GM21515 (cell line): ENCODE data around the gene RRAS2.
A peak's percentile ranks its signal among the peaks of the same experiment; 100 is the strongest.
"Not testable (repeated sequence)": the region's sequence is repeated elsewhere in the genome, so short reads cannot be mapped to it uniquely, and the experiment has no call there.

ENCODE experiments used
- ATAC-seq: cut with Tn5 transposase; IDR thresholded peaks from one replicate; pipeline ENCODE4 v1.9.1; 2021; ENCODE audit not compliant: unreplicated experiment

RRAS2 gene

GRCh38 chr11:14358729-14359439, at the start of gene RRAS2:
Gene RRAS2 (minus strand): TSS chr11:14359183. CDS start chr11:14358870, 313 bp downstream.
- peak; percentile 94 for ATAC-seq

DNA sequence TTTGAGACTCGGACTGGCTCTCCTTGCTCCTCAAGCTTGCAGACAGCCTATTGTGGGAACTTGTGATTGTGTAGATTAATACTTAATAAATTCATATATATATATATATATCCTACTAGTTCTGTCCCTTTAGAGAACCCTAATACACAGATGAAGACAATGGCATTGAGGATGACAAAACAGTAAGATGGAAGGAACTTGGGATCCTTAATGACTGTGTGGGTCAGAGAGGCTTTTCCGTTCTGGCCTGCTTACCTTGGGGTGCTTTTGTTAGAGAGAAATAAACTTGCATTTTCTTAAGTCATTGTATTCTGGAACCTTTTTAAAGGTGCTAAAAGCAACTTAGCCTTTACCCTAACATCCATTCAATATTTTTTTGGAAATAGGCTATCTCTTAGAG, 49.6 kb upstream of the RRAS2 start:
- ATAC-seq: no peak

DNA sequence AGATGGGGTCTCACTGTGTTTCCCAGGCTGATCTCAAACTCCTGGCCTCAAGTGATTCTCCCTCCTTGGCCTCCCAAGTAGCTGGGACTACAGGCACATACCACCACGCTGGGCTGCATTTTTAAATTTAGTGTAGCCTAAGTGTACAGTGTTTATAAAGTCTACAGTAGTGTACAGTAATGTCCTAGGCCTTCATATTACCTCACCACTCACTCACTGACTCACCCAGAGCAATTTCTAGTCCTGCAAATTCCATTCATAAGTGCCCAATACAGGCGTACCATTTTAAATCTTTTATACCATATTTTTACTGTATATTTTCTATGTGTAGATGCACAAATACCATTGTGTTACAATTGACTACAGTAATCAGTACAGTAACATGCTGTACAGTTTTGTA, 47.1 kb upstream of the RRAS2 start:
- ATAC-seq: not testable (repeated sequence)

GRCh38 chr11:14403528-14403927, 44.5 kb upstream of the RRAS2 start:
- not testable (repeated sequence) for ATAC-seq

DNA sequence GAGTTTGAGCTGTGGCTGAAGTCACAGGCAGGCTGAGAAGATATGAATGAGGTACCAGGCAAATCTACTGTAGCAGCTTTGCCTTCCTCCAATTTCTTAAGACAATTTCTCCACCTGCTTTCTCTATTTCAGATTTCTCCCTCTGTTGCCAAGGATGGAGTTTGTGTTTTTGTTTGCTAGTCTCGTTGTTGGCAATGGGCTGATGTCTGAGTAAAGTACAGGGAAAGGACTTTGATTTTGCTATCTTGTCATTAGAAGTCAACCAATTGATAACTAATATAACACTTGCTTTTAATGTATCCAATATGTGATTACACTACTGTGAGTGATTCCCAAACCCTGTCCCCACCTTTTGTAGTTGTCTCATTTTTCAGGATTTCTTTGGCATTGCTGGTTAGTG, 40.1 kb upstream of the RRAS2 start:
- ATAC-seq: no peak

DNA sequence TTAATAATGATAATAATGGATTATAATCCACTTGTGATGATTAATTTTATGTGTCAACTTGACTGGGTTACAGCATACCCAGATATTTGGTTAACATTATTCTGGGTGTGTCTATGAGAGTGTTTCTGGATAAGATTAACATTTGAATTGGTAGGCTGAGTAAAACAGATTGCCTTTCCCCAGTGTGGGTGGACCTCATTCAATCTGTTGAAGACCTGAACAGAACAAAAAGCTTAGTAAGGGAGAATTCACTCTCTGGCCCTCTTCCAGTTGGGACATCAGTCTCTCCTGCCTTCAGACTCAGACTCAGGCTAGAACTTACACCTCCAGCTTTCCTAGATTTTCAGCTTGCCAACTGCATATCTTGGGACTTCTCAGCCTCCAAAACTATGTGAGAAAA, 37.3 kb upstream of the RRAS2 start:
- no peak for ATAC-seq

DNA sequence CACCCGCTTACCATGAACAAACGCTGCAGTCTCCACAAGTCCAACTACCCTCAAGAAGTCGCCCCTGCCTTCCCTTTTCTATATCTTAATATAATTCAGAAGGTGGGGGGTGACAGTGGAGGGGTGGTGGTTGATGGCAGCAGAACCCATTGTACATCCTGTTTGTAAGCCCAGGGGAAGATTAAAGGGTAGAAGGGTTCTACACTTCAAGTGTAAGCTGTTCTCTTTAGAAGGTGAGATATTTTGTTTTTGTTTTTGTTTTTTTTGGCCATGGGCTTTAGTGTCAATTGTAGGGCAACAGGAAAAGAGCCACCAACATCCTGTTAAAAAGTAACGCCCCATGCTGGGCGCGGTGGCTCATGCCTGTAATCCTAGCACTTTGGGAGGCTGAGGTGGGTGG, 34.9 kb upstream of the RRAS2 start:
- no peak for ATAC-seq

DNA sequence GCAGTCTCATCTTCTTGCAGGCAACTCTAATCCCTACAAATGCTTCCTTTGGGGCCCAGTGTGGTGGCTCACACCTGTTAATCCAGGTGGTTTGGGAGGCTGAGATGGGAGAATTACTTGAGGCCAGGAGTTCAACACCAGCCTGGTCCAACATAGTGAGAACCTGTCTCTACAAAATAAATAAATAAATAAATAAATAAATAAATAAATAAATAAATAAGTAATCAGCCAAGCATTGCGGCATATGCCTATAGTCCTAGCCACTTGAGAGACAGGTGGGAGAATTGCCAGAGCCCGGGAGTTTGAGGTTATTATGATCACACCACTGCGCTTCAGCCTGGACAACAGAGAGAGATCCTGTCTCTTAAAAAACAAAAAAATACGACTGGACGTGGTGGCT, 34.1 kb upstream of the RRAS2 start:
- ATAC-seq: no peak

GRCh38 chr11:14390669-14391068, 31.7 kb upstream of the RRAS2 start:
- no peak for ATAC-seq

DNA sequence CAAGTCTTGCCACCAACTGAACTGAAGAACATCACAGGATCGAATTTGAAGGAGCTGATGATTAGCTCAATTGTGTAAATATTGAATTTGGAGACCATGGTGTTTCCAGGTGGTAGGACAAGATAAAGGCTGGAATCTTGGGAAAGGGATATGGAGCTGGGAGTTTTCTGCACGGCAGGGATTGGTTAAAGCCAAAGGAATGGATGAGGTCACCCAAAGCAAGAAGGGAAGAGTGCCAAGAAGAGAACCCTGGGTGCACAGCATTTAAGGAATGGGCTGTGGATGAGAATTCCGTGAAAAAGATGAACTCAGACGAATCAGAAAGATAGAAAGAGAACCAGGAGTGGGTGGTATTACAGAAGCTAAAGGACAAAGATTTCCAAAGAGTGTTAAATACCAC, 29.4 kb upstream of the RRAS2 start:
- ATAC-seq: no peak

GRCh38 chr11:14386895-14387480, 28.0 kb upstream of the RRAS2 start:
- ATAC-seq: no peak

DNA sequence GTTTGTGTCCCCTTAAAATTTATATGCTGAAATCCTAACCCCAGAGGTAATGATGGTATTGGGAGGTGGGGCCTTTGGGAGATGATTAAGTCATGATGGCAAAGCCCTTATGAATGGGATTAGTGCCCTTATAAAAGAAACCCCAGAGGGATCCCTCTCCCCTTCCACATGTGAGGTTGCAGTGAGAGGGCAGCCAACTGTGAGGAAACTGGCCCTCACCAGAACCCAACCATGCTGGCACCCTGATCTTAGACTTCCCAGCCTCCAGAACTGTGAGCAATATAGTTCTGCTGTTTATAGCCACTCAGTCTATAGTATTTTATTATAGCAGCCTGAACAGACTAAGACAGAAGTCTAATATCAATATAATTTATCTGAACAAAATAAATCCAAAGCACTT, 27.1 kb upstream of the RRAS2 start:
- no peak for ATAC-seq

- ATAC-seq: no peak
Measured at GRCh38 chr11:14384338-14384737, 25.4 kb upstream of the RRAS2 start.

DNA sequence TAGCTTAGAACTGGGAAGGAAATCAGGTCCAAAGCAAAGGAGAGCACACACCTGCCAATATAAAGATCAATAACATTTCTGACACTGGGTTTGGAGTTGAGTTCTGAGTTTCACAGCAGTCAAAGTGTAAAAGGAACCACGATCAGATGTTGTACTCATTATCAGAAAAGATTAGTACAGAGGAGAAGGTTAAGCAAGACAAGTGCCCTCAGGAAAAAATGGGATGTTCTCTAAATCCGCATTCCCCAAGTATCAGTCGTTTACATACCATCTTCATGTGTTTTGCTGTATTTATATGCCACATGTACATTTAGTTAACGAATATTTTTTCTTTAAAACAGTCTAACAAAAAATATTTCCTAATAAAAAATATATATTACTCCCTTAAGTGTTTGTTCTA, 23.0 kb upstream of the RRAS2 start:
- no peak for ATAC-seq

DNA sequence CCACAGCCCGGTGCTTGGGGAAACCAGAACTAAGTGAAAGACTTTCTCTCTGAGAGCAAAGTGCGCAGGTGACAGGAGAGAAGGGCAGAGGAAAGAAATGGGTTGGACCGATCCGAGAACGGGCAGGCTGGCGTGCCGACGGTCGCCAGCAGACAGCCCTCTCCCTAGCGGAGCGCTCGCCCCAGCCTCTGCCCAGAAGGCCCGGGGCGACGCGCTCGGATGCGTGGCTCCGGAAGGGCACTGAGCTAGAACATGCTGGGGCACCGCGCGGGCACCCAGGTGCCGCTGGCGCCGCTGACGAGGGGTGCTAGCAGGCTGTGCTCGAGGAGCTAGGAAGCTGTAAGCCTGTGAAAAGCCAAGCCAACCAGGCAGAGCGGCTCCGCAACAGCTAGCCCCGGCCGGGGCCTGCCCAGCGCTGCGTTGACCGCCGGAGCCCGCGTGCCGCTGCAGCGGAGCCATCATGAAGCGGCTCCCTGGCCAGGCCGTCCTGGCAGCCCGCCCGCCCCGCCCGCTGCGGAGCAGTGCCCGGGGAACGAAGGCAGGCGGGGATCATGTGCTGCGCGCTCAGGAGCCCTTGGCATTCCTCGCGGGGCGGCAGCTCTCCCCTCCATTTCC, 22.1 kb upstream of the RRAS2 start:
- no peak for ATAC-seq

DNA sequence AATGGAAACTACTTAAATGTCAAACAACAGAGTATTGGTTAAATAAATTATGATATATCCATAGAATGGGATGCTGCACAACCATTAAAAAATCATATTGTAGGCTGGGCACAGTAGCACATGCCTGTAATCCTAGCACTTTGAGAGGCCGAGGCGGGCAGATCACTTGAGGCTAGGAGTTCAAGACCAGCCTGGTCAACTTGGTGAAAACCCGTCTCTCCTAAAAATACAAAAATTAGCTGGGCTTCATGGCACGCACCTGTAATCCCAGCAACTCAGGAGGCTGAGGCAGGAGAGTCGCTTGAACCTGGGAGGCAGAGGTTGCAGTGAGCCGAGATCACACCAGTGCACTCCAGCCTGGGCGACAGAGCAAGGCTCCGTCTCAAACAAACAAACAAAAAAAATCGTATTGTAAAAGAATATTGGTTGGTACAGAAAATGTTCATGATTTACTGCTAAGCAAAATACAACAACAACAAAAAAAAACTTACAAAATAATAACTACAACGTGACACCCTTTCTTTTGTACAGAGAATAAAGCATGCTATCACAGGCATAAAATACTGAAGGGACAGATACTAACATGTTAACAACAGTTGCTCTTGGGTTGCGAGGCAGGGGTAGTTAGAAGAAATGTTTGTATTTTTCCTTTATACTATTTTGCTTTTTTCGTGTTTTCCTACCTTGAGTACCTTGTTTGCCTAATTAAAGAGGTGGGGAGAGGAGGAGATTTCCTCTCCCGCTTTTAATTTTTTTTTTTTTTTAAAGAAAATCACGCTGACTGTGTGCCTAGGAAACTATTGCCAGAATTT, 21.3 kb upstream of the RRAS2 start:
- no peak for ATAC-seq

- no peak for ATAC-seq
Measured at GRCh38 chr11:14378171-14378570, 19.2 kb upstream of the RRAS2 start.

DNA sequence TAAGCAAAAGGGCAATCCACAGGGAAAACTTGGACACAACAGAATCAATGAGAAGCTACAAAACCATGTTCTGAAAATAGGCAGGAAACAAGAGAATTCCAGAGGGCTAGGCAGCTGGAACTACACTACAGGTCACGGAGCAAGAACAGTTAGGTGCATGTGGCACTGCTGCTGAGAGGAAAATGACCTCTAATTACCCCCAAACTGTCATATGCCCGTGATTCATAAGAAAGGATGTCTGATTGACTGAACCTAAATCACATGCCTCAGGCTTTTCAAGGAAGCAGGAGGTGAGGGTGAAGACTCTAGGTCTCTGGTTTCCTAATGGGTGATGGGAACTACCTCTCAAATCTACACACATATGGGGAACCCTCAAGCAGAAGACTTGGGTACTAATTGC, 17.9 kb upstream of the RRAS2 start:
- no peak for ATAC-seq

- no peak for ATAC-seq
Measured at GRCh38 chr11:14374922-14375830, 16.2 kb upstream of the RRAS2 start.

GRCh38 chr11:14373941-14374646, 15.1 kb upstream of the RRAS2 start:
- ATAC-seq: no peak
